H9 (cell line): Measurements from ENCODE around the gene FUT8. TPM values are rescaled to one million over a fixed set of nuclear protein-coding genes. Genes with fewer than 3 reads are reported as not detected.

Experiments used
- DNase-seq: peaks from one replicate; pipeline ENCODE4 v3.0.0-alpha.2; 2017
- H2AFZ ChIP-seq: one replicate; pipeline ENCODE4 v1.6.1; 2013; ENCODE audit warnings: mild to moderate bottlenecking, low read length, control low read depth, moderate library complexity
- H2AK5ac ChIP-seq: 2 replicates; pipeline ENCODE4 v1.6.1; 2013; ENCODE audit warnings: low read length, control low read depth, mixed read lengths; ENCODE audit not compliant: insufficient read length
- H2BK120ac ChIP-seq: one replicate; pipeline ENCODE4 v1.6.1; 2013; ENCODE audit warnings: low read depth, mild to moderate bottlenecking, low read length, control low read depth, inconsistent platforms; ENCODE audit not compliant: poor library complexity, severe bottlenecking
- H2BK12ac ChIP-seq: 2 replicates; pipeline ENCODE4 v1.6.1; 2013; ENCODE audit warnings: low read length, control low read depth, mixed read lengths, low read depth; ENCODE audit not compliant: insufficient read length
- H2BK15ac ChIP-seq: 2 replicates; pipeline ENCODE4 v1.6.1; 2013; ENCODE audit warnings: low read depth, low read length, control low read depth
- H2BK20ac ChIP-seq: one replicate; pipeline ENCODE4 v1.6.1; 2013; ENCODE audit warnings: low read depth, mild to moderate bottlenecking, low read length, control low read depth, inconsistent platforms; ENCODE audit not compliant: poor library complexity, severe bottlenecking
- H2BK5ac ChIP-seq: 2 replicates; pipeline ENCODE4 v1.6.1; 2013; ENCODE audit warnings: low read length, control low read depth, mixed read lengths; ENCODE audit not compliant: insufficient read length
- H3K14ac ChIP-seq: 2 replicates; pipeline ENCODE4 v1.6.1; 2013; ENCODE audit warnings: low read length, control low read depth; ENCODE audit not compliant: insufficient read depth
- H3K18ac ChIP-seq: 2 replicates; pipeline ENCODE4 v1.6.1; 2013; ENCODE audit warnings: low read depth, mild to moderate bottlenecking, mixed read lengths, low read length, control low read depth; ENCODE audit not compliant: insufficient read length
- H3K23ac ChIP-seq: 2 replicates; pipeline ENCODE4 v1.6.1; 2013; ENCODE audit warnings: low read length, control low read depth, mixed read lengths, low read depth; ENCODE audit not compliant: insufficient read length
- H3K23me2 ChIP-seq: 2 replicates; pipeline ENCODE4 v1.6.1; 2013; ENCODE audit warnings: low read depth, mild to moderate bottlenecking, mixed read lengths, low read length, control low read depth; ENCODE audit not compliant: insufficient read length, poor library complexity, severe bottlenecking
- H3K27ac ChIP-seq: 2 replicates; pipeline ENCODE4 v1.5.1; 2013; ENCODE audit warnings: low read length, control low read depth, mixed read lengths, low read depth; ENCODE audit not compliant: insufficient read length
- H3K27me3 ChIP-seq: 2 replicates; pipeline ENCODE4 v1.6.1; 2013; ENCODE audit warnings: low read length, control low read depth, inconsistent platforms; ENCODE audit not compliant: insufficient read depth
- H3K4ac ChIP-seq: 2 replicates; pipeline ENCODE4 v1.6.1; 2013; ENCODE audit warnings: low read depth, mild to moderate bottlenecking, control low read depth, inconsistent platforms, low read length, moderate library complexity
- H3K4me1 ChIP-seq: 2 replicates; pipeline ENCODE4 v1.6.1; 2013; ENCODE audit warnings: low read length, control low read depth, inconsistent platforms; ENCODE audit not compliant: insufficient read depth
- H3K4me2 ChIP-seq: 2 replicates; pipeline ENCODE4 v1.6.1; 2013; ENCODE audit warnings: low read length, control low read depth, mixed read lengths; ENCODE audit not compliant: insufficient read length, insufficient read depth
- H3K56ac ChIP-seq: 2 replicates; pipeline ENCODE4 v1.6.1; 2013; ENCODE audit warnings: low read depth, mild to moderate bottlenecking, mixed read lengths, low read length, control low read depth; ENCODE audit not compliant: insufficient read length
- H3K79me1 ChIP-seq: 2 replicates; pipeline ENCODE4 v1.6.1; 2013; ENCODE audit warnings: low read depth, mild to moderate bottlenecking, moderate library complexity, low read length, control low read depth, inconsistent platforms; ENCODE audit not compliant: insufficient read depth, poor library complexity, severe bottlenecking
- H3K79me2 ChIP-seq: 2 replicates; pipeline ENCODE4 v1.6.1; 2013; ENCODE audit warnings: low read length, control low read depth, inconsistent platforms; ENCODE audit not compliant: insufficient read depth
- H3K9ac ChIP-seq: 2 replicates; pipeline ENCODE4 v1.6.1; 2013; ENCODE audit warnings: low read length, control low read depth, mixed read lengths; ENCODE audit not compliant: insufficient read length; ENCODE audit errors: extremely low read depth
- H3K9me3 ChIP-seq: one replicate; pipeline ENCODE4 v1.6.1; 2013; ENCODE audit warnings: low read depth, low read length, inconsistent platforms; ENCODE audit not compliant: control insufficient read depth
- H3T11ph ChIP-seq: one replicate; pipeline ENCODE4 v1.6.1; 2013; ENCODE audit warnings: mild to moderate bottlenecking, low read length, control low read depth, inconsistent platforms
- H4K20me1 ChIP-seq: one replicate; pipeline ENCODE4 v1.6.1; 2013; ENCODE audit not compliant: control insufficient read depth, insufficient read length, insufficient read depth
- H4K5ac ChIP-seq: 2 replicates; pipeline ENCODE4 v1.6.1; 2013; ENCODE audit warnings: low read depth, mild to moderate bottlenecking, mixed read lengths, low read length, control low read depth; ENCODE audit not compliant: insufficient read length
- H4K8ac ChIP-seq: replicated peaks from 2 replicates; pipeline ENCODE4 v1.6.1; 2013; ENCODE audit warnings: low read length, control low read depth, mixed read lengths, low read depth; ENCODE audit not compliant: insufficient read length
- H4K91ac ChIP-seq: 2 replicates; pipeline ENCODE4 v1.6.1; 2013; ENCODE audit warnings: low read depth, mild to moderate bottlenecking, moderate library complexity, mixed read lengths, low read length, control low read depth; ENCODE audit not compliant: insufficient read length
- H3K27ac Mint-ChIP-seq, 3 experiments: 2 replicates in 2 of 3; 3 replicates in 1 of 3; pipeline ENCODE4 v1.8.0; 2020 to 2021; ENCODE audit warnings: mixed read lengths in 3 of 3, mild to moderate bottlenecking in 1 of 3, moderate library complexity in 1 of 3
- H3K27me3 Mint-ChIP-seq: 2 replicates; pipeline ENCODE4 v1.8.0; 2021; ENCODE audit warnings: low read depth, mild to moderate bottlenecking, moderate library complexity, mixed read lengths
- H3K36me3 Mint-ChIP-seq, 3 experiments: 2 replicates in 2 of 3; 3 replicates in 1 of 3; pipeline ENCODE4 v1.8.0; 2020 to 2021; ENCODE audit warnings: low read depth in 3 of 3, mixed read lengths in 3 of 3; ENCODE audit not compliant: insufficient read depth in 1 of 3
- H3K4me1 Mint-ChIP-seq, 2 experiments: 2 replicates each; pipeline ENCODE4 v1.8.0; 2020; ENCODE audit warnings: mixed read lengths in 2 of 2
- H3K4me3 Mint-ChIP-seq, 2 experiments: 2 replicates in 1 of 2; 3 replicates in 1 of 2; pipeline ENCODE4 v1.8.0; 2020 to 2021; ENCODE audit warnings: mild to moderate bottlenecking in 2 of 2, mixed read lengths in 2 of 2, moderate library complexity in 1 of 2
- H3K9me3 Mint-ChIP-seq, 2 experiments: 2 replicates in 1 of 2; 3 replicates in 1 of 2; pipeline ENCODE4 v1.8.0; 2020; ENCODE audit warnings: mild to moderate bottlenecking in 2 of 2, mixed read lengths in 2 of 2, moderate library complexity in 1 of 2
- CTCF ChIP-seq: fragments of 200-600 bp; sonication (generic); conservative IDR thresholded peaks from 3 replicates; pipeline ENCODE4 v1.8.0; 2021; ENCODE audit warnings: antibody characterized with exemption, mild to moderate bottlenecking
- WGBS: extraction: QIAGEN DNeasy Blood & Tissue Kit; methylation state at CpG from one replicate; pipeline ENCODE4 v1.1.7; 2013; ENCODE audit warnings: missing lambda C conversion rate, low lambda C conversion rate, mixed read lengths; ENCODE audit not compliant: insufficient read length; ENCODE audit errors: extremely low coverage; 5-methylcytosine and 5-hydroxymethylcytosine counted together
- total RNA-seq: library from RNA; stranded (reverse); gene quantifications from 2 replicates; pipeline ENCODE4 v1.2.1, GENCODE V29; 2021

FUT8 gene
- total RNA-seq, 1 experiment from 2014 or later: 44.3 TPM

DNA sequence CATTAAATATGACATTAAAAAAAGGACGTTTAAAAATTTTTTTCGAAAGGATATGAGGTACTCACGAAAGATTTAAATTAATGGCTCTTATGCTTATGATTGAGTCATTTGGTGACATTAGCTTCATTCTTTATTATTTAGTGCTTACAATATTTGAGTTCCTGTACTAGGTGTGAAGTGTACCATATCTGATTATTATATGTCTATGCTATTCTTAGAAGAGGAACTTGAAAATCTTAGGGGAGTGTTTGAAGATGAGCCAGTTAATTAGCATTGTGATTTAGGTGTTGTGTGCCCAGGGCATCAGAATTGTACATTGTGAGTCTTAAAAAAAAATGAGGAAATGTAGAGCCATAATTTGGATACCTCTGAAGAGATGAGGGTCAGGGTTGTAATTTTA, 118.6 kb downstream of the FUT8 start:
- Histone ChIP-seq H2BK15ac (no peak overlapping the region), H3K18ac (no peak overlapping the region), H3K27ac (no peak overlapping the region), H3K79me2 (no peaks in the 10 kb centered on the region), H3K9me3 (no peaks in the 10 kb centered on the region), H2BK12ac (no peak overlapping the region), H3K4ac (no peak overlapping the region), H3K56ac (no peak overlapping the region), H2BK5ac (no peak overlapping the region), H3K27me3 (no peaks in the 10 kb centered on the region), H3K4me2 (no peak overlapping the region), H4K8ac (no peak overlapping the region), H3K79me1 (no peaks in the 10 kb centered on the region), H2AK5ac (no peak overlapping the region), H2AFZ (no peak overlapping the region), H2BK20ac (no peak overlapping the region), H4K91ac (no peak overlapping the region), H3K4me1 (no peaks in the 10 kb centered on the region), H4K20me1 (no peaks in the 10 kb centered on the region), H3K23ac (no peak overlapping the region), H2BK120ac (no peak overlapping the region), H4K5ac (no peak overlapping the region), H3T11ph (no peak overlapping the region), H3K23me2 (no peaks in the 10 kb centered on the region), H3K14ac (no peak overlapping the region), H3K9ac (no peak overlapping the region)
- Mint-ChIP-seq H3K4me3 (no peak overlapping the region), H3K27me3 (no peaks in the 10 kb centered on the region; the same call in 1 of the 2 replicates), H3K27ac (no peak overlapping the region), H3K9me3 (peaks cover 27 to 28% of the 10 kb centered on the region in 2 experiments), H3K36me3 (peaks cover 13 to 33% (median 17%) of the 10 kb centered on the region in 3 experiments), H3K4me1 (no peaks in the 10 kb centered on the region)
- DNase-seq: no peak
- 100% methylated on average over 3 of the region's 3 CpGs for WGBS
- TF ChIP-seq CTCF: no peak
